ENCODE results near the gene SERPINA6.
"Not testable (repeated sequence)": the region's sequence is repeated elsewhere in the genome, so short reads cannot be mapped to it uniquely, and the experiment has no call there.

SERPINA6 gene

GRCh38 chr14:94322648-94323570, at the start of gene SERPINA6:
Gene SERPINA6, minus strand, starts transcription at chr14:94323336. Its CDS starts 8,688 bp downstream, at chr14:94314648.
- Histone ChIP-seq H3K9me3 (ENCODE audit: control insufficient read depth, low read length) (no peaks in the 10 kb centered on the region), H3K79me2 (no peaks in the 10 kb centered on the region), H3K4me1 (no peaks in the 10 kb centered on the region), H3K36me3 (ENCODE audit: control insufficient read depth, insufficient read depth, low read length) (no peaks in the 10 kb centered on the region), H2AFZ (no peak within 1 kb of the TSS), H3K4me2 (ENCODE audit: low read length) (no peak within 1 kb of the TSS), H3K27ac (no peak within 1 kb of the TSS), H3K9ac (no peak within 1 kb of the TSS), H3K4me3 (ENCODE audit: low read depth, low read length) (no peak within 1 kb of the TSS), H3K27me3 (ENCODE audit: control insufficient read depth, insufficient read depth, low read length) (no peaks in the 10 kb centered on the region)
- no peak for TF ChIP-seq CTCF (IDR thresholded peaks at IDR 0.05)

GRCh38 chr14:94372021-94372605, 49.0 kb upstream of the SERPINA6 start:
- no peak overlapping the region for H2AFZ ChIP-seq
- H3K27me3 ChIP-seq (ENCODE audit: control insufficient read depth, insufficient read depth, low read length): no peaks in the 10 kb centered on the region
- H3K79me2 ChIP-seq: no peaks in the 10 kb centered on the region
- no peaks in the 10 kb centered on the region for H3K4me1 ChIP-seq
- no peak overlapping the region for H3K4me3 ChIP-seq (ENCODE audit: low read depth, low read length)
- no peak overlapping the region for H3K27ac ChIP-seq
- H3K9me3 ChIP-seq (ENCODE audit: control insufficient read depth, low read length): no peaks in the 10 kb centered on the region
- no peaks in the 10 kb centered on the region for H3K36me3 ChIP-seq (ENCODE audit: control insufficient read depth, insufficient read depth, low read length)
- no peak overlapping the region for H3K9ac ChIP-seq
- no peak for TF ChIP-seq CTCF (IDR thresholded peaks at IDR 0.05)
- no peak overlapping the region for H3K4me2 ChIP-seq (ENCODE audit: low read length)

GRCh38 chr14:94370524-94370910, 47.4 kb upstream of the SERPINA6 start:
- Histone ChIP-seq H3K36me3 (ENCODE audit: control insufficient read depth, insufficient read depth, low read length) (no peaks in the 10 kb centered on the region), H3K4me3 (ENCODE audit: low read depth, low read length) (no peak overlapping the region), H2AFZ (no peak overlapping the region), H3K27me3 (ENCODE audit: control insufficient read depth, insufficient read depth, low read length) (no peaks in the 10 kb centered on the region), H3K9ac (no peak overlapping the region), H3K79me2 (no peaks in the 10 kb centered on the region), H3K27ac (no peak overlapping the region), H3K9me3 (ENCODE audit: control insufficient read depth, low read length) (no peaks in the 10 kb centered on the region), H3K4me2 (ENCODE audit: low read length) (no peak overlapping the region), H3K4me1 (no peaks in the 10 kb centered on the region)
- TF ChIP-seq CTCF (IDR thresholded peaks at IDR 0.05): no peak

- H3K79me2 ChIP-seq; H3K9ac ChIP-seq; H3K27me3 ChIP-seq (ENCODE audit: control insufficient read depth, insufficient read depth, low read length); H3K36me3 ChIP-seq (ENCODE audit: control insufficient read depth, insufficient read depth, low read length); H3K4me3 ChIP-seq (ENCODE audit: low read depth, low read length); H3K9me3 ChIP-seq (ENCODE audit: control insufficient read depth, low read length); H3K4me1 ChIP-seq; H2AFZ ChIP-seq; H3K4me2 ChIP-seq (ENCODE audit: low read length); H3K27ac ChIP-seq: not testable (repeated sequence)
Observed at GRCh38 chr14:94369766-94370523, 46.8 kb upstream of the SERPINA6 start.

- H3K9ac ChIP-seq: no peak overlapping the region
- no peak overlapping the region for H3K4me3 ChIP-seq (ENCODE audit: low read depth, low read length)
- no peak overlapping the region for H3K27ac ChIP-seq
- H3K79me2 ChIP-seq: no peaks in the 10 kb centered on the region
- no peaks in the 10 kb centered on the region for H3K9me3 ChIP-seq (ENCODE audit: control insufficient read depth, low read length)
- H3K4me2 ChIP-seq (ENCODE audit: low read length): no peak overlapping the region
- no peak for TF ChIP-seq CTCF (IDR thresholded peaks at IDR 0.05)
- H2AFZ ChIP-seq: no peak overlapping the region
- H3K4me1 ChIP-seq: no peaks in the 10 kb centered on the region
- no peaks in the 10 kb centered on the region for H3K27me3 ChIP-seq (ENCODE audit: control insufficient read depth, insufficient read depth, low read length)
- no peaks in the 10 kb centered on the region for H3K36me3 ChIP-seq (ENCODE audit: control insufficient read depth, insufficient read depth, low read length)
Observed at GRCh38 chr14:94368956-94369355, 45.8 kb upstream of the SERPINA6 start.

All from parathyroid adenoma (tissue), 2 donors.